H1 (cell line): ENCODE data around the gene CEL. TPM values are rescaled to one million over a fixed set of nuclear protein-coding genes. Genes with fewer than 3 reads are reported as not detected.

Source experiments
- CTCF ChIA-PET: fragments of 300-600 bp; sonication (Branson Sonifier 250); formaldehyde crosslinking; loops from one replicate; lab custom pipeline; 2021; ENCODE audit not compliant: partially characterized antibody; lab: Charles Lee
- POLR2A ChIA-PET: fragments of 300-600 bp; sonication (Branson Sonifier 250); formaldehyde crosslinking; loops from one replicate; lab custom pipeline; 2021; ENCODE audit warnings: inconsistent platforms; ENCODE audit not compliant: partially characterized antibody; lab: Charles Lee
- DNase-seq, 2 experiments: peaks; one replicate each; pipeline versions ENCODE4 v3.0.0 to v3.0.0-alpha.2; 2010 to 2022; ENCODE audit warnings: low spot score in 2 of 2, low read depth in 1 of 2, mixed read lengths in 1 of 2
- FAIRE-seq: peaks from 2 replicates; lab custom pipeline; 2011; peaks lifted over from hg19 to GRCh38; lab: Jason Lieb, UNC
- H2AFZ ChIP-seq: 2 replicates; pipeline ENCODE4 v1.8.1; 2012; ENCODE audit warnings: low read length, inconsistent platforms
- H2AK5ac ChIP-seq: 2 replicates; pipeline ENCODE4 v1.6.1; 2013; ENCODE audit warnings: low read depth, low read length
- H2BK120ac ChIP-seq: replicated peaks from 2 replicates; pipeline ENCODE3; 2013; ENCODE audit warnings: low read depth, low read length, inconsistent platforms
- H2BK12ac ChIP-seq: 2 replicates; pipeline ENCODE4 v1.6.1; 2013; ENCODE audit warnings: low read depth, low read length
- H2BK15ac ChIP-seq: 2 replicates; pipeline ENCODE4 v1.6.1; 2013; ENCODE audit warnings: low read length
- H2BK20ac ChIP-seq: 2 replicates; pipeline ENCODE4 v1.6.1; 2013; ENCODE audit warnings: low read length
- H2BK5ac ChIP-seq: 2 replicates; pipeline ENCODE4 v1.6.1; 2013; ENCODE audit warnings: low read depth, low read length
- H3K14ac ChIP-seq: 2 replicates; pipeline ENCODE4 v1.6.1; 2013; ENCODE audit warnings: inconsistent platforms; ENCODE audit not compliant: insufficient read length
- H3K18ac ChIP-seq: 2 replicates; pipeline ENCODE4 v1.6.1; 2013; ENCODE audit warnings: low read length; ENCODE audit errors: extremely low read depth
- H3K23ac ChIP-seq: 2 replicates; pipeline ENCODE4 v1.6.1; 2013; ENCODE audit warnings: inconsistent platforms; ENCODE audit not compliant: insufficient read length
- H3K23me2 ChIP-seq: 2 replicates; pipeline ENCODE4 v1.6.1; 2013; ENCODE audit warnings: low read depth, low read length
- H3K27ac ChIP-seq: 2 replicates; pipeline ENCODE4 v1.6.1; 2011; ENCODE audit warnings: low read depth, low read length, inconsistent platforms
- H3K27me3 ChIP-seq, 4 experiments: replicated peaks in 1 of 4; 1 replicate in 1 of 4; 2 replicates in 3 of 4; pipeline versions ENCODE4 v1.6.1 to v1.8.1; 2011 to 2013; ENCODE audit warnings: low read length in 3 of 4, mild to moderate bottlenecking in 3 of 4, inconsistent platforms in 2 of 4, mixed read lengths in 2 of 4, moderate library complexity in 1 of 4; ENCODE audit not compliant: control insufficient read depth in 3 of 4, insufficient read depth in 3 of 4; ENCODE audit errors: extremely low read depth in 1 of 4
- H3K36me3 ChIP-seq, 4 experiments: 2 replicates each; pipeline versions ENCODE4 v1.6.1 to v1.8.1; 2011 to 2013; ENCODE audit warnings: mild to moderate bottlenecking in 4 of 4, low read length in 3 of 4, moderate library complexity in 2 of 4, control low read depth in 1 of 4, inconsistent platforms in 1 of 4; ENCODE audit not compliant: insufficient read depth in 4 of 4, control insufficient read depth in 2 of 4
- H3K4ac ChIP-seq: replicated peaks from 2 replicates; pipeline ENCODE3; 2013; ENCODE audit warnings: low read length, low read depth, mixed read lengths, inconsistent platforms; ENCODE audit not compliant: insufficient read length
- H3K4me1 ChIP-seq, 4 experiments: replicated peaks in 1 of 4; 1 replicate in 1 of 4; 2 replicates in 3 of 4; pipeline versions ENCODE4 v1.6.1 to v1.8.1; 2011 to 2013; ENCODE audit warnings: low read length in 3 of 4, inconsistent platforms in 2 of 4, mixed read lengths in 1 of 4; ENCODE audit not compliant: insufficient read depth in 4 of 4, control insufficient read depth in 3 of 4
- H3K4me2 ChIP-seq, 2 experiments: 2 replicates each; pipeline versions ENCODE4 v1.6.1 to v1.8.1; 2011 to 2013; ENCODE audit warnings: low read depth in 2 of 2, low read length in 2 of 2, control low read depth in 1 of 2, inconsistent platforms in 1 of 2, mild to moderate bottlenecking in 1 of 2; ENCODE audit not compliant: insufficient read depth in 1 of 2
- H3K4me3 ChIP-seq, 4 experiments: fragments of 200-600, 300-600 bp in 1 of 4; sonication (generic), shearing (Covaris generic), sonication (Bioruptor Twin) in 1 of 4; 2 replicates each; pipeline versions ENCODE4 v1.5.1 to v1.8.1; 2011 to 2016; ENCODE audit warnings: low read length in 4 of 4, low read depth in 3 of 4, control low read depth in 2 of 4, inconsistent platforms in 2 of 4, mild to moderate bottlenecking in 2 of 4, mixed read lengths in 1 of 4, moderate library complexity in 1 of 4; ENCODE audit not compliant: insufficient read depth in 2 of 4; ENCODE audit errors: extremely low read depth in 1 of 4
- H3K56ac ChIP-seq: replicated peaks from 2 replicates; pipeline ENCODE3; 2013; ENCODE audit warnings: low read depth, mild to moderate bottlenecking, mixed read lengths, low read length, inconsistent platforms; ENCODE audit not compliant: insufficient read length
- H3K79me1 ChIP-seq: 2 replicates; pipeline ENCODE4 v1.6.1; 2013; ENCODE audit warnings: low read depth, low read length, control low read depth
- H3K79me2 ChIP-seq, 2 experiments: 2 replicates each; pipeline versions ENCODE4 v1.6.1 to v1.8.1; 2012 to 2013; ENCODE audit warnings: low read length in 2 of 2, mild to moderate bottlenecking in 2 of 2, inconsistent platforms in 1 of 2; ENCODE audit not compliant: insufficient read depth in 2 of 2, control insufficient read depth in 1 of 2
- H3K9ac ChIP-seq, 4 experiments: replicated peaks in 1 of 4; 1 replicate in 1 of 4; 2 replicates in 3 of 4; pipeline versions ENCODE4 v1.6.1 to v1.8.1; 2011 to 2013; ENCODE audit warnings: low read depth in 3 of 4, low read length in 3 of 4, control low read depth in 2 of 4, mild to moderate bottlenecking in 2 of 4, moderate library complexity in 2 of 4, inconsistent platforms in 1 of 4; ENCODE audit errors: extremely low read depth in 1 of 4
- H3K9me3 ChIP-seq, 2 experiments: 2 replicates each; pipeline versions ENCODE4 v1.6.1 to v1.8.1; 2012 to 2013; ENCODE audit warnings: mild to moderate bottlenecking in 2 of 2, moderate library complexity in 2 of 2, control low read depth in 1 of 2, inconsistent platforms in 1 of 2, low read depth in 1 of 2, low read length in 1 of 2, mixed read lengths in 1 of 2; ENCODE audit not compliant: insufficient read depth in 2 of 2
- H4K20me1 ChIP-seq, 2 experiments: replicated peaks in 1 of 2; 2 replicates each; pipeline versions ENCODE3 to v1.8.1; 2011 to 2013; ENCODE audit warnings: inconsistent platforms in 2 of 2, low read length in 2 of 2, mild to moderate bottlenecking in 1 of 2; ENCODE audit not compliant: insufficient read depth in 2 of 2, control insufficient read depth in 1 of 2
- H4K5ac ChIP-seq: 2 replicates; pipeline ENCODE4 v1.6.1; 2013; ENCODE audit warnings: low read length, low read depth, mixed read lengths, inconsistent platforms; ENCODE audit not compliant: insufficient read length
- H4K8ac ChIP-seq: 2 replicates; pipeline ENCODE4 v1.8.0; 2013; ENCODE audit warnings: mild to moderate bottlenecking, moderate library complexity, low read length, inconsistent platforms; ENCODE audit not compliant: insufficient read depth; ENCODE audit errors: extremely low read depth
- H4K91ac ChIP-seq: replicated peaks from 2 replicates; pipeline ENCODE3; 2013; ENCODE audit warnings: low read length, mixed read lengths, inconsistent platforms; ENCODE audit not compliant: insufficient read length
- BCL11A ChIP-seq, 2 experiments: IDR thresholded peaks; one replicate each; pipeline ENCODE4 v1.6.1; 2011; ENCODE audit warnings: low read depth in 2 of 2, low read length in 2 of 2, mild to moderate bottlenecking in 2 of 2
- CHD2 ChIP-seq: IDR thresholded peaks from 2 replicates; pipeline ENCODE4 v1.6.1; 2012; ENCODE audit warnings: low read length, improper control_type of control experiment
- HDAC2 ChIP-seq, 2 experiments: fragments of 300-600 bp in 1 of 2; sonication (generic) in 1 of 2; IDR thresholded peaks; 2 replicates each; pipeline ENCODE4 v1.6.1; 2011 to 2012; ENCODE audit warnings: low read depth in 2 of 2, low read length in 2 of 2, mild to moderate bottlenecking in 2 of 2, moderate library complexity in 2 of 2, borderline replicate concordance in 1 of 2, inconsistent platforms in 1 of 2
- KDM4A ChIP-seq: IDR thresholded peaks from one replicate; pipeline ENCODE4 v1.7.1; 2012; ENCODE audit warnings: low read depth, mild to moderate bottlenecking, moderate library complexity, low read length, inconsistent platforms; ENCODE audit not compliant: severe bottlenecking
- KDM5A ChIP-seq: fragments of 200-600 bp; IDR thresholded peaks from 2 replicates; pipeline ENCODE4 v1.7.1; 2012; ENCODE audit warnings: mild to moderate bottlenecking, low read length, inconsistent platforms, mixed read lengths
- NRF1 ChIP-seq: IDR thresholded peaks from 2 replicates; pipeline ENCODE4 v1.6.1; 2011; ENCODE audit warnings: mild to moderate bottlenecking, low read depth, low read length, improper control_type of control experiment
- RAD21 ChIP-seq, 2 experiments: IDR thresholded peaks in 1 of 2; conservative IDR thresholded peaks in 1 of 2; 2 replicates each; pipeline ENCODE4 v1.6.1; 2011; ENCODE audit warnings: low read depth in 2 of 2, low read length in 2 of 2, improper control_type of control experiment in 1 of 2, inconsistent platforms in 1 of 2, mild to moderate bottlenecking in 1 of 2, moderate library complexity in 1 of 2
- RBBP5 ChIP-seq: IDR thresholded peaks from 2 replicates; pipeline ENCODE4 v1.7.1; 2012; ENCODE audit warnings: low read depth, mild to moderate bottlenecking, inconsistent platforms, low read length, moderate library complexity, borderline replicate concordance
- RFX5 ChIP-seq: IDR thresholded peaks from 2 replicates; pipeline ENCODE4 v1.6.1; 2011; ENCODE audit warnings: low read depth, low read length, improper control_type of control experiment, borderline replicate concordance
- SP1 ChIP-seq: IDR thresholded peaks from 2 replicates; pipeline ENCODE4 v1.6.1; 2011; ENCODE audit warnings: low read depth, low read length
- SP2 ChIP-seq: IDR thresholded peaks from 2 replicates; pipeline ENCODE4 v1.6.1; 2012; ENCODE audit warnings: mild to moderate bottlenecking, low read length, inconsistent platforms
- SP4 ChIP-seq: IDR thresholded peaks from 2 replicates; pipeline ENCODE4 v1.6.1; 2012; ENCODE audit warnings: low read length, inconsistent platforms
- TBP ChIP-seq: IDR thresholded peaks from 2 replicates; pipeline ENCODE4 v1.6.1; 2011; ENCODE audit warnings: low read depth, low read length, improper control_type of control experiment
- WGBS, 2 experiments: shearing (Covaris generic) in 1 of 2; methylation state at CpG; one replicate each; pipeline versions ENCODE4 v1.1.6 to v1.1.7; 2013 to 2015; ENCODE audit warnings: low lambda C conversion rate in 2 of 2, mixed read lengths in 2 of 2, inconsistent platforms in 1 of 2, low coverage in 1 of 2, missing lambda C conversion rate in 1 of 2; ENCODE audit not compliant: insufficient replicate concordance in 2 of 2, insufficient coverage in 1 of 2, insufficient read length in 1 of 2; ENCODE audit errors: extremely low coverage in 1 of 2, missing lambda C conversion rate in 1 of 2; 5-methylcytosine and 5-hydroxymethylcytosine counted together
- polyA plus RNA-seq, 7 experiments: library from polyadenylated mRNA; depleted of rRNA in 3 of 7; stranded (reverse) in 5 of 7; unstranded in 2 of 7; fragments of >200 nt in 5 of 7; fragments of 200-250 nt in 2 of 7; gene quantifications; 1 replicate in 5 of 7; 2 replicates in 1 of 7; 4 replicates in 1 of 7; pipeline versions ENCODE4 v1.2.1 to v1.2.3, GENCODE V29; 2011 to 2013; ENCODE audit warnings: missing spikeins in 2 of 7, mixed read lengths in 2 of 7
- total RNA-seq: library from RNA; stranded (reverse); fragmentation: NEBNext Ultra II Directional; extraction: Animal tissue kit (Norgen Biotek cat#: 25700); gene quantifications from 2 replicates; pipeline ENCODE4 v1.2.1, GENCODE V29; 2021
- TF ChIP-seq, protein P1 (sequence below): IDR thresholded peaks from 2 replicates; pipeline ENCODE4 v1.6.1; 2012; ENCODE audit warnings: inconsistent platforms

CEL gene
- total and polyA plus RNA-seq, 2 of the 8 experiments (the other 6 are each of a cell fraction or from before 2014, with no cell fraction given), result 1.8 to 3.4 TPM

DNA sequence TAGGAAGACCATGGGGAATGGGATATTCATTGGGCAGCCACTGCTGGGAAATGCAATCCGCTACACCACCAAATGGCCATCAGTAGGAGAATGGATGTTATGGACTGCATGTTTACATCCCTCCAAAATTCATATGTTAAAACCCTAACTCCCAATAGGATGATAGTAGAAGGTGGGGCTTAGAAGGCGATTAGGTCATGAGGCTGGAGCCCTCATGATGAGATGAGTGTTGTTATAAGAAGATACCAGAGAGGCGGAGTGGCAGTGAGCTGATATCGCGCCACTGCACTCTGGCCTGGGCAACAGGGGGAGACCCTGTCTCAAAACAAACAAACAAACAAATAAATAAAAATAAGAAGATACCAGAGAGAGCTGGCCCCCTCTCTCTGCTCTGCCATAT, 47.1 kb upstream of the CEL start:
- H2AFZ ChIP-seq, result no peak overlapping the region
- no peak overlapping the region for H2BK15ac ChIP-seq
- no peak overlapping the region for H2BK5ac ChIP-seq
- no peak overlapping the region for H3K56ac ChIP-seq
- FAIRE-seq, result no peak
- no peak overlapping the region for H3K4me3 ChIP-seq
- H3K36me3 ChIP-seq, result no peaks in the 10 kb centered on the region
- H4K91ac ChIP-seq, result no peak overlapping the region
- H4K5ac ChIP-seq, result no peak overlapping the region
- H2BK20ac ChIP-seq, result no peak overlapping the region
- 0 out of 7 replicates have a peak, but pooled peaks cover 0 to 2% (median under 1%) of the 10 kb centered on the region in 4 experiments for H3K27me3 ChIP-seq
- H3K23me2 ChIP-seq, result no peaks in the 10 kb centered on the region
- H3K27ac ChIP-seq, result no peak overlapping the region
- H3K23ac ChIP-seq, result no peak overlapping the region
- no peaks in the 10 kb centered on the region for H3K79me1 ChIP-seq
- H3K79me2 ChIP-seq, result no peaks in the 10 kb centered on the region
- CTCF ChIA-PET, result no interaction called here
- DNase-seq, result no peak
- H3K4me2 ChIP-seq, result no peak overlapping the region
- no peak overlapping the region for H3K9ac ChIP-seq
- no peak overlapping the region for H3K4ac ChIP-seq
- no peak overlapping the region for H3K14ac ChIP-seq
- H3K9me3 ChIP-seq, result no peaks in the 10 kb centered on the region; a peak in 1 of 4 replicates
- H2AK5ac ChIP-seq, result no peak overlapping the region
- no peak overlapping the region for H2BK120ac ChIP-seq
- no peaks in the 10 kb centered on the region for H3K4me1 ChIP-seq
- H4K8ac ChIP-seq, result no peak overlapping the region
- no peaks in the 10 kb centered on the region for H4K20me1 ChIP-seq
- POLR2A ChIA-PET, result interaction anchor here (0.7 kb wide), 1 partner anchor 16 kb away, joined by 3 read pairs; the partner anchor contains the start of gene GTF3C5
- WGBS, 2 experiments, result 89% methylated on average over 5 of the region's 5 CpGs; no CpG with 5 or more reads in 1 of the 2 experiments
- H3K18ac ChIP-seq, result no peak overlapping the region
- no peak overlapping the region for H2BK12ac ChIP-seq
- TF ChIP-seq RFX5 (no peak), KDM5A (no peak), RBBP5 (no peak), CHD2 (no peak), HDAC2 (IDR thresholded peaks at IDR 0.05; ENCODE audit: borderline replicate concordance in 1 of 2, low read depth in 2 of 2, low read length in 2 of 2) (no peak), SP4 (no peak), NRF1 (no peak), SP1 (no peak), TBP (no peak), KDM4A (no peak), SP2 (no peak), RAD21 (IDR thresholded peaks at IDR 0.05 in 1 of 2, conservative IDR thresholded peaks at IDR 0.05 in 1 of 2; ENCODE audit: low read depth in 2 of 2, low read length in 2 of 2) (no peak), BCL11A (IDR thresholded peaks at IDR 0.05; ENCODE audit: low read depth in 2 of 2, low read length in 2 of 2) (no peak)
- TF ChIP-seq, protein P1, sequence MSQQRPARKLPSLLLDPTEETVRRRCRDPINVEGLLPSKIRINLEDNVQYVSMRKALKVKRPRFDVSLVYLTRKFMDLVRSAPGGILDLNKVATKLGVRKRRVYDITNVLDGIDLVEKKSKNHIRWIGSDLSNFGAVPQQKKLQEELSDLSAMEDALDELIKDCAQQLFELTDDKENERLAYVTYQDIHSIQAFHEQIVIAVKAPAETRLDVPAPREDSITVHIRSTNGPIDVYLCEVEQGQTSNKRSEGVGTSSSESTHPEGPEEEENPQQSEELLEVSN, result no peak
